Upper lobe of left lung (tissue), 6 donors: Measurements from ENCODE around the gene COL20A1. TPM values are rescaled to one million over a fixed set of nuclear protein-coding genes. Genes with fewer than 3 reads are reported as not detected.

Source experiments
- ATAC-seq, 2 donors: fragments of 200-7000 bp; cut with Tn5 transposase; one replicate each; pipeline ENCODE4 v1.9.1; 2022; ENCODE audit warnings: mild to moderate bottlenecking in 2 of 2, moderate library complexity in 2 of 2; ENCODE audit not compliant: low FRiP score in 2 of 2
- DNase-seq, 2 donors: peaks; one replicate each; pipeline ENCODE4 v3.0.0-alpha.2; 2019 to 2020
- H3K27ac ChIP-seq, 4 donors: fragments of 200-600 bp; sonication (generic); one replicate each; pipeline ENCODE4 v1.5.1; 2016 to 2019
- H3K27me3 ChIP-seq, 4 donors: fragments of 200-600 bp; sonication (generic); one replicate each; pipeline ENCODE4 v1.5.1; 2017 to 2019
- H3K36me3 ChIP-seq, 4 donors: fragments of 200-600 bp; sonication (generic); one replicate each; pipeline ENCODE4 v1.5.1; 2016 to 2019
- H3K4me1 ChIP-seq, 4 donors: fragments of 200-600 bp; sonication (generic); one replicate each; pipeline ENCODE4 v1.5.1; 2018 to 2019
- H3K4me3 ChIP-seq, 4 donors: fragments of 200-600 bp; sonication (generic); one replicate each; pipeline ENCODE4 v1.5.1; 2017 to 2019; ENCODE audit warnings: mild to moderate bottlenecking in 2 of 4, moderate library complexity in 1 of 4
- H3K9me3 ChIP-seq, 4 donors: fragments of 200-600 bp; sonication (generic); one replicate each; pipeline ENCODE4 v1.5.1; 2018 to 2019
- CTCF ChIP-seq, 6 experiments: fragments of 450-650 bp in 4 of 6; fragments of 200-600 bp in 2 of 6; sonication (generic) in 2 of 6; IDR thresholded peaks; one replicate each; pipeline ENCODE4 v1.5.1; 2016 to 2019; ENCODE audit warnings: antibody characterized with exemption in 6 of 6
- EP300 ChIP-seq, 4 donors: sonication (generic); formaldehyde crosslinking; IDR thresholded peaks; one replicate each; pipeline ENCODE4 v1.5.1; 2017; ENCODE audit warnings: antibody characterized with exemption in 4 of 4, control low read depth in 2 of 4
- POLR2A ChIP-seq, 4 donors: fragments of 450-650 bp; IDR thresholded peaks; one replicate each; pipeline ENCODE4 v1.5.1; 2016 to 2017; ENCODE audit warnings: antibody characterized with exemption in 4 of 4, mild to moderate bottlenecking in 2 of 4
- POLR2AphosphoS5 ChIP-seq, 2 donors: sonication (generic); formaldehyde crosslinking; IDR thresholded peaks; one replicate each; pipeline ENCODE4 v1.5.1; 2017; ENCODE audit warnings: antibody characterized with exemption in 2 of 2
- WGBS, 2 donors: methylation state at CpG; one replicate each; pipeline ENCODE4 v1.1.5; 2017 to 2018; 5-methylcytosine and 5-hydroxymethylcytosine counted together
- total RNA-seq, 6 donors: library from RNA; depleted of rRNA in 4 of 6; stranded (reverse); fragments of >200 nt in 4 of 6; gene quantifications; one replicate each; pipeline versions ENCODE4 v1.1.0 to v1.2.1, GENCODE V29; 2016 to 2021
- donor health status: DM: no; HTN: no; CAD: no; lungs with moderate emphysema.
- donor health status: DM: no; HTN: yes; CAD: no; lungs with severe emphysema.

COL20A1 gene
- total RNA-seq, 6 donors from 2014 or later, result 0.03 TPM; not detected in 5

- no peaks in the 10 kb centered on the region for H3K36me3 ChIP-seq
- H3K4me1 ChIP-seq, result peaks cover 0 to 8% (median 4%) of the 10 kb centered on the region in 4 donors
- H3K27ac ChIP-seq, result no peak overlapping the region
- ATAC-seq, result no peak
- no peak for TF ChIP-seq POLR2AphosphoS5 (IDR thresholded peaks at IDR 0.05)
- no peak for TF ChIP-seq EP300 (IDR thresholded peaks at IDR 0.05)
- no peak for TF ChIP-seq CTCF (IDR thresholded peaks at IDR 0.05)
- no peak for TF ChIP-seq POLR2A (IDR thresholded peaks at IDR 0.05)
- H3K4me3 ChIP-seq, result no peak overlapping the region
- H3K9me3 ChIP-seq, result peaks cover 0 to 5% (median 0%) of the 10 kb centered on the region in 4 donors
- DNase-seq, result no peak
- 76 to 78% methylated on average over 17 of the region's 18 CpGs for whole genome bisulfite sequencing, 2 donors
- no peaks in the 10 kb centered on the region for H3K27me3 ChIP-seq
Measured at GRCh38 chr20:63323357-63323981, 30.5 kb downstream of the COL20A1 start.

GRCh38 chr20:63325021-63325471 lies 32.1 kb downstream of the COL20A1 start:
- peaks cover 0 to 8% (median 4%) of the 10 kb centered on the region in 4 donors for H3K4me1 ChIP-seq
- H3K36me3 ChIP-seq, result no peaks in the 10 kb centered on the region
- no peak for ATAC-seq
- no peaks in the 10 kb centered on the region for H3K27me3 ChIP-seq
- no peak overlapping the region for H3K27ac ChIP-seq
- H3K9me3 ChIP-seq, result peaks cover 0 to 5% (median 0%) of the 10 kb centered on the region in 4 donors
- WGBS, 2 donors, result 84 to 85% methylated on average over 4 to 9 of the region's 10 CpGs
- TF ChIP-seq EP300 (IDR thresholded peaks at IDR 0.05) (no peak), CTCF (IDR thresholded peaks at IDR 0.05) (no peak), POLR2A (IDR thresholded peaks at IDR 0.05) (no peak), POLR2AphosphoS5 (IDR thresholded peaks at IDR 0.05) (no peak)
- no peak overlapping the region for H3K4me3 ChIP-seq
- DNase-seq, result peak in 1 of 2 donors; percentile 49

GRCh38 chr20:63325554-63326313 lies 32.7 kb downstream of the COL20A1 start:
- DNase-seq (no peak), ATAC-seq (no peak)
- Histone ChIP-seq H3K27me3 (no peaks in the 10 kb centered on the region), H3K36me3 (no peaks in the 10 kb centered on the region), H3K4me3 (no peak overlapping the region), H3K9me3 (peaks cover 0 to 5% (median 0%) of the 10 kb centered on the region in 4 donors), H3K27ac (no peak overlapping the region), H3K4me1 (peaks cover 0 to 7% (median 4%) of the 10 kb centered on the region in 4 donors)
- TF ChIP-seq EP300 (IDR thresholded peaks at IDR 0.05) (no peak), POLR2AphosphoS5 (IDR thresholded peaks at IDR 0.05) (no peak), POLR2A (IDR thresholded peaks at IDR 0.05) (no peak)
- 90 to 94% methylated on average over 2 to 8 of the region's 8 CpGs for WGBS, 2 donors

- WGBS, 2 donors, result 80 to 87% methylated on average over 11 to 15 of the region's 15 CpGs
- Histone ChIP-seq H3K27ac (peak overlapping the region in 2 of 4 donors; percentile 24 to 43), H3K36me3 (no peaks in the 10 kb centered on the region), H3K27me3 (no peaks in the 10 kb centered on the region), H3K9me3 (peaks cover 0 to 8% (median 0%) of the 10 kb centered on the region in 4 donors), H3K4me3 (no peak overlapping the region), H3K4me1 (peaks cover 0 to 5% (median 2%) of the 10 kb centered on the region in 4 donors)
- DNase-seq (peak in 1 of 2 donors; percentile 40), ATAC-seq (no peak)
- TF ChIP-seq EP300 (IDR thresholded peaks at IDR 0.05) (no peak), POLR2A (IDR thresholded peaks at IDR 0.05) (no peak), POLR2AphosphoS5 (IDR thresholded peaks at IDR 0.05) (no peak), CTCF (IDR thresholded peaks at IDR 0.05) (no peak)
Measured at GRCh38 chr20:63326314-63327230, 33.6 kb downstream of the COL20A1 start.
